GM23338 (cell line): ENCODE results near the gene SDHA. TPM values are rescaled to one million over a fixed set of nuclear protein-coding genes. Genes with fewer than 3 reads are reported as not detected.
A peak's percentile ranks its signal among the peaks of the same experiment; 100 is the strongest.

Experiments used
- ATAC-seq: fragments of 200-7000 bp; cut with Tn5 transposase; 3 replicates; pipeline ENCODE4 v1.9.1; 2020
- DNase-seq: peaks from one replicate; pipeline ENCODE4 v3.0.0-alpha.2; 2015; ENCODE audit warnings: low spot score
- H2AFZ ChIP-seq: fragments of 200-600 bp; sonication (generic); 2 replicates; pipeline ENCODE4 v1.8.0; 2016; ENCODE audit warnings: antibody characterized with exemption, mild to moderate bottlenecking, moderate library complexity
- H3F3A ChIP-seq: fragments of 200-600 bp; sonication (generic); replicated peaks from 2 replicates; pipeline ENCODE4 v1.8.0; 2017; ENCODE audit warnings: antibody characterized with exemption, mixed run types, low read depth
- H3K27ac ChIP-seq: fragments of 200-600 bp; sonication (generic); 2 replicates; pipeline ENCODE4 v1.6.1; 2016; ENCODE audit warnings: low read depth
- H3K27me3 ChIP-seq: fragments of 200-600 bp; sonication (generic); 2 replicates; pipeline ENCODE4 v1.8.0; 2016; ENCODE audit warnings: mild to moderate bottlenecking, mixed run types, moderate library complexity; ENCODE audit not compliant: insufficient read depth
- H3K36me3 ChIP-seq: fragments of 200-600 bp; sonication (generic); 2 replicates; pipeline ENCODE4 v1.8.0; 2016; ENCODE audit warnings: mild to moderate bottlenecking; ENCODE audit not compliant: insufficient read depth
- H3K4me1 ChIP-seq: fragments of 200-600 bp; sonication (generic); 2 replicates; pipeline ENCODE4 v1.8.0; 2016; ENCODE audit warnings: mild to moderate bottlenecking, moderate library complexity; ENCODE audit not compliant: insufficient read depth
- H3K4me2 ChIP-seq: fragments of 200-600 bp; sonication (generic); 2 replicates; pipeline ENCODE4 v1.7.1; 2017; ENCODE audit warnings: mixed run types
- H3K4me3 ChIP-seq: fragments of 200-600 bp; sonication (generic); 2 replicates; pipeline ENCODE4 v1.6.1; 2016; ENCODE audit warnings: mixed run types
- H3K79me2 ChIP-seq: fragments of 200-600 bp; sonication (generic); replicated peaks from 2 replicates; pipeline ENCODE4 v1.8.0; 2017; ENCODE audit warnings: mild to moderate bottlenecking; ENCODE audit not compliant: insufficient read depth
- H3K9me2 ChIP-seq: fragments of 200-600 bp; sonication (generic); 2 replicates; pipeline ENCODE4 v1.8.0; 2017; ENCODE audit not compliant: insufficient read depth
- H4K20me1 ChIP-seq: fragments of 200-600 bp; sonication (generic); replicated peaks from 2 replicates; pipeline ENCODE4 v1.8.0; 2017; ENCODE audit warnings: mild to moderate bottlenecking; ENCODE audit not compliant: insufficient read depth
- H3K27ac Mint-ChIP-seq: 2 replicates; pipeline ENCODE4 v1.8.0; 2020; ENCODE audit warnings: inconsistent platforms, mild to moderate bottlenecking, moderate library complexity, mixed read lengths
- H3K27me3 Mint-ChIP-seq: 3 replicates; pipeline ENCODE4 v1.8.0; 2022; ENCODE audit warnings: low read depth, mild to moderate bottlenecking, moderate library complexity, mixed read lengths, inconsistent platforms; ENCODE audit not compliant: insufficient read depth, poor library complexity
- H3K36me3 Mint-ChIP-seq: 3 replicates; pipeline ENCODE4 v1.8.0; 2021; ENCODE audit warnings: low read depth, mild to moderate bottlenecking, inconsistent platforms, moderate library complexity, mixed read lengths
- H3K4me1 Mint-ChIP-seq: 3 replicates; pipeline ENCODE4 v1.8.0; 2020; ENCODE audit warnings: mild to moderate bottlenecking, inconsistent platforms, mixed read lengths
- H3K4me3 Mint-ChIP-seq: 3 replicates; pipeline ENCODE4 v1.8.0; 2021; ENCODE audit warnings: moderate library complexity, mild to moderate bottlenecking, inconsistent platforms, mixed read lengths
- H3K9me3 Mint-ChIP-seq: 3 replicates; pipeline ENCODE4 v1.8.0; 2020; ENCODE audit warnings: moderate library complexity, mild to moderate bottlenecking, inconsistent platforms, mixed read lengths
- CREB1 ChIP-seq: fragments of 250-450 bp; sonication (Bioruptor Pico); IDR thresholded peaks from 2 replicates; pipeline ENCODE4 v1.5.0; 2020; ENCODE audit warnings: low read depth, mild to moderate bottlenecking, moderate library complexity
- EZH2phosphoT487 ChIP-seq: fragments of 200-600 bp; sonication (generic); IDR thresholded peaks from one replicate; pipeline ENCODE4 v1.8.1; 2018; ENCODE audit warnings: antibody characterized with exemption; ENCODE audit not compliant: unreplicated experiment
- JUNB ChIP-seq: IDR thresholded peaks from one replicate; pipeline ENCODE4 v1.6.1; 2016; ENCODE audit warnings: antibody characterized with exemption; ENCODE audit not compliant: unreplicated experiment
- NANOG ChIP-seq: IDR thresholded peaks from 2 replicates; pipeline ENCODE4 v1.6.1; 2016; ENCODE audit warnings: antibody characterized with exemption, borderline replicate concordance
- POLR2AphosphoS5 ChIP-seq: IDR thresholded peaks from 2 replicates; pipeline ENCODE4 v1.6.1; 2016; ENCODE audit warnings: antibody characterized with exemption, low read depth
- STAT1 ChIP-seq: IDR thresholded peaks from one replicate; pipeline ENCODE4 v1.6.1; 2016; ENCODE audit warnings: antibody characterized with exemption; ENCODE audit not compliant: unreplicated experiment
- ZNF331 ChIP-seq: fragments of 250-450 bp; sonication (Bioruptor Pico); IDR thresholded peaks from 2 replicates; pipeline ENCODE4 v1.5.0; 2020; ENCODE audit warnings: low read depth, mild to moderate bottlenecking, moderate library complexity
- ZNF462 ChIP-seq: fragments of 250-450 bp; sonication (Bioruptor Pico); IDR thresholded peaks from 2 replicates; pipeline ENCODE4 v1.5.0; 2020; ENCODE audit warnings: mild to moderate bottlenecking, moderate library complexity
- polyA plus RNA-seq: library from polyadenylated mRNA; unstranded; fragments of >200 nt; fragmentation: Nextera tagmentation; extraction: Ambion mirVana; gene quantifications from 2 replicates; pipeline ENCODE4 v1.2.1, GENCODE V29; 2016
- total RNA-seq: library from RNA; depleted of rRNA; stranded (reverse); fragments of >200 nt; shearing (Covaris generic); gene quantifications from 2 replicates; pipeline ENCODE4 v1.2.3, GENCODE V29; 2014
- TF ChIP-seq, protein P1 (sequence below), 2 experiments: fragments of 200-600 bp in 1 of 2; sonication (generic) in 1 of 2; conservative IDR thresholded peaks; 2 replicates each; pipeline versions ENCODE4 v1.5.1 to v1.6.1; 2016 to 2017; ENCODE audit warnings: antibody characterized with exemption in 2 of 2, low read depth in 2 of 2, mild to moderate bottlenecking in 2 of 2, moderate library complexity in 1 of 2

Gene SDHA
- total and polyA plus RNA-seq, 2 experiments from 2014 or later: 62.2 to 70.6 TPM

DNA sequence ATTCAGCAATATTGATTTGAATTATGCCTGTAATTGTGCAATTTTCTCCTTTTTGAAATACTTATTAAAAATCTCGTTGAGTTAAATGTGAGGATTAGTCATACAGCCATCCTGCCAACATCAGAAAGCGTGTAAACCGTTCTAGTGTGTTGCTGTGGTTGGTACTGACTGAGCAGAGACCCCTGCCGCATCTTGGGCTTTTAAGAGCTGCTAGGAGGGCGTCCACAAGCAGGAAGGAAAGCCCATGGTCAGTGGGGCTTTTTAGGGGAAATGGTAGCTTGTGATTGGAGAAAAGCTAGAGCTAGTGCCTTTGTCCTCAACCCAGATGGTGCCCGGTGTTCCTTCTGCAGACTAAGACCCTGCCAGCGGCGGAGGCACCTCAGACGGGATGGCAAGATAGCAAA lies 1.3 kb downstream of the SDHA start (continued):
- TF ChIP-seq ZNF462 (CRISPR knock-in tag): no peak
- TF ChIP-seq ZNF331 (CRISPR knock-in tag): no peak
- no peak for TF ChIP-seq NANOG
- no peak for TF ChIP-seq STAT1
- no peak for TF ChIP-seq POLR2AphosphoS5
- TF ChIP-seq, protein P1, sequence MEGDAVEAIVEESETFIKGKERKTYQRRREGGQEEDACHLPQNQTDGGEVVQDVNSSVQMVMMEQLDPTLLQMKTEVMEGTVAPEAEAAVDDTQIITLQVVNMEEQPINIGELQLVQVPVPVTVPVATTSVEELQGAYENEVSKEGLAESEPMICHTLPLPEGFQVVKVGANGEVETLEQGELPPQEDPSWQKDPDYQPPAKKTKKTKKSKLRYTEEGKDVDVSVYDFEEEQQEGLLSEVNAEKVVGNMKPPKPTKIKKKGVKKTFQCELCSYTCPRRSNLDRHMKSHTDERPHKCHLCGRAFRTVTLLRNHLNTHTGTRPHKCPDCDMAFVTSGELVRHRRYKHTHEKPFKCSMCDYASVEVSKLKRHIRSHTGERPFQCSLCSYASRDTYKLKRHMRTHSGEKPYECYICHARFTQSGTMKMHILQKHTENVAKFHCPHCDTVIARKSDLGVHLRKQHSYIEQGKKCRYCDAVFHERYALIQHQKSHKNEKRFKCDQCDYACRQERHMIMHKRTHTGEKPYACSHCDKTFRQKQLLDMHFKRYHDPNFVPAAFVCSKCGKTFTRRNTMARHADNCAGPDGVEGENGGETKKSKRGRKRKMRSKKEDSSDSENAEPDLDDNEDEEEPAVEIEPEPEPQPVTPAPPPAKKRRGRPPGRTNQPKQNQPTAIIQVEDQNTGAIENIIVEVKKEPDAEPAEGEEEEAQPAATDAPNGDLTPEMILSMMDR (conservative IDR thresholded peaks at IDR 0.05; ENCODE audit: low read depth in 2 of 2): no peak
- TF ChIP-seq JUNB: no peak
- TF ChIP-seq EZH2phosphoT487: no peak

DNA sequence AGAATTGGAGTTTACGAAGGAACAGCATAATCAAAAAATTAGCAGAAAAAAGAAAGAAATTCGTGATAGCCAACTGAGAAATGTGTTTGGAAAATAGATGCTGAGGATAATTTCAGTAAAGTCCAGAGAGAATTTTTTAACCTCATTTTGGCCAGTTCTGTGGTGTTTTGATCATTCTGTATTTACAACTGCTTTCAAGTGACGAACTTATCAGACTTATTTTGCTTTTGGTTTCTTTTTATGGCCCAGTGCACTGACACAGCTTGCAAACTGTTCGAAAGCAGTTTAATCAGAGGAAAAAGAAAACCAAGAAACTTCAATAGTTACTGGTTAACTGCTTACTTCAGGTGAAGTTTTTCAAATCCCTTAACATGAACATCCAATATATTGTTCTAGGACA lies 1.9 kb downstream of the SDHA start:
- peaks cover 30% of the 10 kb centered on the region for H3K4me1 Mint-ChIP-seq
- H3K79me2 ChIP-seq: peaks cover 61% of the 10 kb centered on the region
- no peak overlapping the region for H3K27ac ChIP-seq
- H3K27ac Mint-ChIP-seq: no peak overlapping the region
- H3K36me3 ChIP-seq: peaks cover 10% of the 10 kb centered on the region; the same call in 1 of the 2 replicates
- no peak for TF ChIP-seq CREB1 (CRISPR knock-in tag)
- no peak for TF ChIP-seq EZH2phosphoT487
- TF ChIP-seq, protein P1 (conservative IDR thresholded peaks at IDR 0.05; ENCODE audit: low read depth in 2 of 2): no peak
- TF ChIP-seq JUNB: no peak
- TF ChIP-seq NANOG: no peak
- no peak for TF ChIP-seq ZNF331 (CRISPR knock-in tag)
- TF ChIP-seq STAT1: no peak
- peak overlapping the region; percentile 84 for H3K4me3 ChIP-seq
- H3F3A ChIP-seq: no peaks in the 10 kb centered on the region
- ATAC-seq (no peak), DNase-seq (no peak)
- peak overlapping the region; percentile 76 for H3K4me2 ChIP-seq
- peaks cover 30% of the 10 kb centered on the region for H3K36me3 Mint-ChIP-seq
- H3K27me3 Mint-ChIP-seq: peaks cover 9% of the 10 kb centered on the region
- no peak overlapping the region for H2AFZ ChIP-seq
- H3K27me3 ChIP-seq: no peaks in the 10 kb centered on the region
- no peaks in the 10 kb centered on the region for H3K9me2 ChIP-seq
- H3K9me3 Mint-ChIP-seq: no peaks in the 10 kb centered on the region; the same call in 2 of the 3 replicates
- peak overlapping the region; percentile 96 for H3K4me3 Mint-ChIP-seq
- peaks cover 32% of the 10 kb centered on the region for H4K20me1 ChIP-seq
- peaks cover 24% of the 10 kb centered on the region for H3K4me1 ChIP-seq
